Osteoblast (primary cell): Measurements from ENCODE around the gene BEGAIN. TPM values are rescaled to one million over a fixed set of nuclear protein-coding genes. Genes with fewer than 3 reads are reported as not detected.

Experiments
- DNase-seq: peaks from one replicate; pipeline ENCODE4 v3.0.0; 2011; ENCODE audit warnings: low spot score, mixed read lengths; ENCODE audit not compliant: insufficient read length; ENCODE audit errors: missing footprints
- H2AFZ ChIP-seq: 2 replicates; pipeline ENCODE4 v1.6.0; 2011; ENCODE audit warnings: mild to moderate bottlenecking, low read length
- H3K27ac ChIP-seq: 2 replicates; pipeline ENCODE4 v1.5.1; 2011; ENCODE audit warnings: mild to moderate bottlenecking, low read depth, low read length, moderate library complexity
- H3K27me3 ChIP-seq: 2 replicates; pipeline ENCODE4 v1.6.0; 2012; ENCODE audit warnings: mild to moderate bottlenecking, control low read depth, inconsistent platforms, low read length, moderate library complexity; ENCODE audit not compliant: insufficient read depth
- H3K36me3 ChIP-seq: 2 replicates; pipeline ENCODE4 v1.5.1; 2011; ENCODE audit warnings: mild to moderate bottlenecking, low read length, control low read depth, moderate library complexity; ENCODE audit not compliant: insufficient read depth
- H3K4me1 ChIP-seq: 2 replicates; pipeline ENCODE4 v1.5.1; 2011; ENCODE audit warnings: mild to moderate bottlenecking, low read length, control low read depth, moderate library complexity; ENCODE audit not compliant: insufficient read depth
- H3K4me2 ChIP-seq: 2 replicates; pipeline ENCODE4 v1.6.0; 2011; ENCODE audit warnings: mild to moderate bottlenecking, low read length; ENCODE audit not compliant: insufficient read depth
- H3K4me3 ChIP-seq: fragments of 200-600 bp; sonication (generic); 3 replicates; pipeline ENCODE4 v1.5.1; 2012; ENCODE audit warnings: mild to moderate bottlenecking, low read length, inconsistent platforms; ENCODE audit not compliant: insufficient read depth
- H3K79me2 ChIP-seq: 2 replicates; pipeline ENCODE4 v1.6.0; 2012; ENCODE audit warnings: mild to moderate bottlenecking, low read length, control low read depth, inconsistent platforms; ENCODE audit not compliant: insufficient read depth
- H3K9me3 ChIP-seq: 2 replicates; pipeline ENCODE4 v1.5.1; 2011; ENCODE audit warnings: low read depth, low read length, control low read depth
- H4K20me1 ChIP-seq: 2 replicates; pipeline ENCODE4 v1.6.0; 2012; ENCODE audit warnings: mild to moderate bottlenecking, low read length, control low read depth; ENCODE audit not compliant: insufficient read depth
- total RNA-seq: library from RNA; depleted of rRNA; stranded (reverse); fragments of >200 nt; gene quantifications from 2 replicates; pipeline ENCODE4 v1.2.3, GENCODE V29; 2012
- TF ChIP-seq, protein P1 (sequence below): IDR thresholded peaks from 2 replicates; pipeline ENCODE4 v1.5.1; 2011; ENCODE audit warnings: mild to moderate bottlenecking, low read depth, low read length, moderate library complexity; ENCODE audit errors: extremely low read depth

BEGAIN gene
- total RNA-seq, 1 donor: 1.1 TPM

DNA sequence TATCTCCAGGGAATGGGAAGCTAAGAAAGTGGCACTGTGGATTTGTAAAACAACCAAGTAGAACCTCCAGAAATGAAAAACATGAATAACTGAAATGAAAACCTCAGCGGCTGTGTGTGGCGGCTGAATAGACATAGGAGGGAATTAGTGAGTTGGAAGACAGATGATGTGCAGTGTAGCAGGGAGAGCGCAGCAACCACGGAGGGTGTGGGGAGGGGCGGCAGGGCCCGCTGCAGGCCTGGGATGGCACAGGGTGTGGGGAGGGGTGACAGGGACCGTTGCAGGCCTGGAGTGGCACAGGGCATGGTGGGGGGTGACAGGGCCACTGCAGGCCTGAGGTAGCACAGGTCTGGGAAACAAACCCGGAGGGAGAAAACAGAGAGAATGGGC is 51.1 kb downstream of the BEGAIN start:
- Histone ChIP-seq H2AFZ (no peak overlapping the region), H3K4me1 (no peaks in the 10 kb centered on the region), H3K79me2 (no peaks in the 10 kb centered on the region), H3K4me2 (no peak overlapping the region), H3K27ac (no peak overlapping the region), H3K9me3 (no peaks in the 10 kb centered on the region), H3K36me3 (no peaks in the 10 kb centered on the region), H3K27me3 (no peaks in the 10 kb centered on the region), H4K20me1 (no peaks in the 10 kb centered on the region), H3K4me3 (no peak overlapping the region)
- TF ChIP-seq, protein P1, sequence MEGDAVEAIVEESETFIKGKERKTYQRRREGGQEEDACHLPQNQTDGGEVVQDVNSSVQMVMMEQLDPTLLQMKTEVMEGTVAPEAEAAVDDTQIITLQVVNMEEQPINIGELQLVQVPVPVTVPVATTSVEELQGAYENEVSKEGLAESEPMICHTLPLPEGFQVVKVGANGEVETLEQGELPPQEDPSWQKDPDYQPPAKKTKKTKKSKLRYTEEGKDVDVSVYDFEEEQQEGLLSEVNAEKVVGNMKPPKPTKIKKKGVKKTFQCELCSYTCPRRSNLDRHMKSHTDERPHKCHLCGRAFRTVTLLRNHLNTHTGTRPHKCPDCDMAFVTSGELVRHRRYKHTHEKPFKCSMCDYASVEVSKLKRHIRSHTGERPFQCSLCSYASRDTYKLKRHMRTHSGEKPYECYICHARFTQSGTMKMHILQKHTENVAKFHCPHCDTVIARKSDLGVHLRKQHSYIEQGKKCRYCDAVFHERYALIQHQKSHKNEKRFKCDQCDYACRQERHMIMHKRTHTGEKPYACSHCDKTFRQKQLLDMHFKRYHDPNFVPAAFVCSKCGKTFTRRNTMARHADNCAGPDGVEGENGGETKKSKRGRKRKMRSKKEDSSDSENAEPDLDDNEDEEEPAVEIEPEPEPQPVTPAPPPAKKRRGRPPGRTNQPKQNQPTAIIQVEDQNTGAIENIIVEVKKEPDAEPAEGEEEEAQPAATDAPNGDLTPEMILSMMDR: no peak
- DNase-seq: no peak

GRCh38 chr14:100535287-100536120 is 51.7 kb downstream of the BEGAIN start:
- Histone ChIP-seq H4K20me1 (no peaks in the 10 kb centered on the region), H3K79me2 (no peaks in the 10 kb centered on the region), H3K4me2 (no peak overlapping the region), H3K36me3 (no peaks in the 10 kb centered on the region), H3K4me1 (no peaks in the 10 kb centered on the region), H3K27ac (no peak overlapping the region), H3K9me3 (no peaks in the 10 kb centered on the region), H2AFZ (no peak overlapping the region), H3K27me3 (no peaks in the 10 kb centered on the region), H3K4me3 (no peak overlapping the region)
- TF ChIP-seq, protein P1: no peak
- peak; percentile 81 for DNase-seq

- no peak overlapping the region for H3K4me2 ChIP-seq
- H4K20me1 ChIP-seq: no peaks in the 10 kb centered on the region
- TF ChIP-seq, protein P1: no peak
- no peak overlapping the region for H3K4me3 ChIP-seq
- no peaks in the 10 kb centered on the region for H3K9me3 ChIP-seq
- no peaks in the 10 kb centered on the region for H3K79me2 ChIP-seq
- DNase-seq: peak; percentile 83
- H3K27me3 ChIP-seq: no peaks in the 10 kb centered on the region
- H3K36me3 ChIP-seq: no peaks in the 10 kb centered on the region
- H3K27ac ChIP-seq: no peak overlapping the region
- H3K4me1 ChIP-seq: no peaks in the 10 kb centered on the region
- H2AFZ ChIP-seq: no peak overlapping the region
These were observed 52.5 kb downstream of the BEGAIN start for GRCh38 chr14:100534528-100535286.
